Nephron (organoid): Measurements from ENCODE around the gene SOX12.

Experiments
- H3K27ac Mint-ChIP-seq, 3 experiments: 2 replicates each; pipeline ENCODE4 v1.8.0; 2020; ENCODE audit warnings: mixed read lengths in 3 of 3, mild to moderate bottlenecking in 2 of 3, moderate library complexity in 1 of 3
- H3K27me3 Mint-ChIP-seq: 2 replicates; pipeline ENCODE4 v1.8.0; 2021; ENCODE audit warnings: low read depth, mild to moderate bottlenecking, moderate library complexity, mixed read lengths
- H3K36me3 Mint-ChIP-seq: 2 replicates; pipeline ENCODE4 v1.8.0; 2020; ENCODE audit warnings: low read depth, mixed read lengths
- H3K4me1 Mint-ChIP-seq: 2 replicates; pipeline ENCODE4 v1.8.0; 2020; ENCODE audit warnings: mixed read lengths
- H3K4me3 Mint-ChIP-seq, 3 experiments: 2 replicates each; pipeline ENCODE4 v1.8.0; 2020; ENCODE audit warnings: mild to moderate bottlenecking in 3 of 3, mixed read lengths in 3 of 3, moderate library complexity in 2 of 3
- H3K9me3 Mint-ChIP-seq: 2 replicates; pipeline ENCODE4 v1.8.0; 2020; ENCODE audit warnings: mixed read lengths
- TF ChIP-seq, protein P1 (sequence below), 3 experiments: fragments of 200-600 bp; sonication (generic); IDR thresholded peaks; one replicate each; pipeline ENCODE4 v1.5.0; 2021; ENCODE audit warnings: antibody characterized with exemption in 3 of 3; ENCODE audit not compliant: unreplicated experiment in 3 of 3

SOX12 gene

GRCh38 chr20:325889-326644 lies 715 bp downstream of the SOX12 start:
- TF ChIP-seq, protein P1, sequence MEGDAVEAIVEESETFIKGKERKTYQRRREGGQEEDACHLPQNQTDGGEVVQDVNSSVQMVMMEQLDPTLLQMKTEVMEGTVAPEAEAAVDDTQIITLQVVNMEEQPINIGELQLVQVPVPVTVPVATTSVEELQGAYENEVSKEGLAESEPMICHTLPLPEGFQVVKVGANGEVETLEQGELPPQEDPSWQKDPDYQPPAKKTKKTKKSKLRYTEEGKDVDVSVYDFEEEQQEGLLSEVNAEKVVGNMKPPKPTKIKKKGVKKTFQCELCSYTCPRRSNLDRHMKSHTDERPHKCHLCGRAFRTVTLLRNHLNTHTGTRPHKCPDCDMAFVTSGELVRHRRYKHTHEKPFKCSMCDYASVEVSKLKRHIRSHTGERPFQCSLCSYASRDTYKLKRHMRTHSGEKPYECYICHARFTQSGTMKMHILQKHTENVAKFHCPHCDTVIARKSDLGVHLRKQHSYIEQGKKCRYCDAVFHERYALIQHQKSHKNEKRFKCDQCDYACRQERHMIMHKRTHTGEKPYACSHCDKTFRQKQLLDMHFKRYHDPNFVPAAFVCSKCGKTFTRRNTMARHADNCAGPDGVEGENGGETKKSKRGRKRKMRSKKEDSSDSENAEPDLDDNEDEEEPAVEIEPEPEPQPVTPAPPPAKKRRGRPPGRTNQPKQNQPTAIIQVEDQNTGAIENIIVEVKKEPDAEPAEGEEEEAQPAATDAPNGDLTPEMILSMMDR (IDR thresholded peaks at IDR 0.05; ENCODE audit: unreplicated experiment in 3 of 3), result no peak
- Mint-ChIP-seq H3K9me3 (no peaks in the 10 kb centered on the region), H3K36me3 (peaks cover 29% of the 10 kb centered on the region), H3K4me1 (peaks cover 39% of the 10 kb centered on the region), H3K4me3 (peak overlapping the region; percentile 95 to 96 (median 95)), H3K27ac (peak overlapping the region in 2 of 3 experiments; percentile 94 to 95), H3K27me3 (no peaks in the 10 kb centered on the region)

GRCh38 chr20:326645-327185 lies 1.4 kb downstream of the SOX12 start:
- H3K27me3 Mint-ChIP-seq, result no peaks in the 10 kb centered on the region
- H3K9me3 Mint-ChIP-seq, result no peaks in the 10 kb centered on the region
- H3K27ac Mint-ChIP-seq, result peak overlapping the region in 2 of 3 experiments; percentile 85 to 94
- peaks cover 39% of the 10 kb centered on the region for H3K4me1 Mint-ChIP-seq
- TF ChIP-seq, protein P1 (IDR thresholded peaks at IDR 0.05; ENCODE audit: unreplicated experiment in 3 of 3), result no peak
- H3K4me3 Mint-ChIP-seq, result peak overlapping the region; percentile 89 to 96 (median 95)
- H3K36me3 Mint-ChIP-seq, result peaks cover 23% of the 10 kb centered on the region

GRCh38 chr20:327186-328026 lies 2.1 kb downstream of the SOX12 start:
- TF ChIP-seq, protein P1 (IDR thresholded peaks at IDR 0.05; ENCODE audit: unreplicated experiment in 3 of 3), result no peak
- H3K36me3 Mint-ChIP-seq, result peaks cover 26% of the 10 kb centered on the region
- no peaks in the 10 kb centered on the region for H3K9me3 Mint-ChIP-seq
- peak overlapping the region; percentile 89 to 96 (median 95) for H3K4me3 Mint-ChIP-seq
- H3K27me3 Mint-ChIP-seq, result no peaks in the 10 kb centered on the region
- H3K27ac Mint-ChIP-seq, result peak overlapping the region; percentile 43 to 94 (median 85)
- peaks cover 39% of the 10 kb centered on the region for H3K4me1 Mint-ChIP-seq

GRCh38 chr20:328027-328974 lies 2.9 kb downstream of the SOX12 start:
- Mint-ChIP-seq H3K36me3 (peaks cover 28% of the 10 kb centered on the region), H3K4me1 (peaks cover 39% of the 10 kb centered on the region)

More at GRCh38 chr20:328027-328974, 2.9 kb downstream of the SOX12 start:
- TF ChIP-seq, protein P1 (IDR thresholded peaks at IDR 0.05; ENCODE audit: unreplicated experiment in 3 of 3), result no peak
- H3K9me3 Mint-ChIP-seq, result no peaks in the 10 kb centered on the region
- H3K27me3 Mint-ChIP-seq, result no peaks in the 10 kb centered on the region
- peak overlapping the region; percentile 43 to 94 (median 85) for H3K27ac Mint-ChIP-seq
- H3K4me3 Mint-ChIP-seq, result peak overlapping the region; percentile 89 to 96 (median 95)
